Prostate gland (tissue), 2 donors: ENCODE data around the gene ZBTB21.

Experiments
- CTCF ChIP-seq, 4 experiments: fragments of 200-600 bp in 2 of 4; fragments of 450-650 bp in 2 of 4; sonication (generic) in 2 of 4; IDR thresholded peaks; 1 replicate in 3 of 4; 2 replicates in 1 of 4; pipeline ENCODE4 v1.5.1; 2016 to 2019; ENCODE audit warnings: antibody characterized with exemption in 4 of 4, mild to moderate bottlenecking in 2 of 4, moderate library complexity in 2 of 4
- POLR2A ChIP-seq: fragments of 450-650 bp; IDR thresholded peaks from one replicate; pipeline ENCODE4 v1.6.1; 2016; ENCODE audit warnings: antibody characterized with exemption, mild to moderate bottlenecking
- POLR2AphosphoS5 ChIP-seq: sonication (generic); formaldehyde crosslinking; IDR thresholded peaks from one replicate; pipeline ENCODE4 v1.6.1; 2017; ENCODE audit warnings: antibody characterized with exemption

DNA sequence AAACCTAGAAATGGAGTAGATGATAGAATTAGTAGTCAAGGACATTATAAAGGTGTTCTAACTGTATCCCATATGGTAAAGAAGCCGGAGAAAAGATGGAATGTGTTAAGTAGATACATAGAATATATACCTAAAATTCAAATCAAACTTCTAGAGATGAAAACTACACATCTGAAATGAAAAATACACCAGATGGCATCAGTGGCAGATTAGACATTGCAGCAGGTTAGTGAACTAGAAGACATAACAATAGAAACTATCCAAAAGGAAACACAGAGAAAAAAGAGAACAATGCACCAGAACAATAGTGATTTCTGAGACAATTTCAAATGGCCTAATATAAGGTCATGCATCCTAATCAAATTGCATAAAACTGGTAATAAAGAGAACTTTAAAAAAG, 26.9 kb downstream of the ZBTB21 start:
- TF ChIP-seq CTCF (IDR thresholded peaks at IDR 0.05) (no peak), POLR2AphosphoS5 (no peak), POLR2A (no peak)
